K562 (cell line): ENCODE measurements around the gene DPP8. TPM values are rescaled to one million over a fixed set of nuclear protein-coding genes. Genes with fewer than 3 reads are reported as not detected.

Experiments used
- ARID1B ChIP-seq: fragments of 450-650 bp; IDR thresholded peaks from 2 replicates; pipeline ENCODE4 v1.6.1; 2016; ENCODE audit warnings: antibody characterized with exemption, mild to moderate bottlenecking, inconsistent platforms
- ARID4B ChIP-seq: sonication (generic); formaldehyde crosslinking; IDR thresholded peaks from 2 replicates; pipeline ENCODE4 v1.8.0; 2022; ENCODE audit warnings: mild to moderate bottlenecking, missing genetic modification reagents
- CHAMP1 ChIP-seq: fragments of 450-650 bp; IDR thresholded peaks from 2 replicates; pipeline ENCODE4 v1.6.1; 2016; ENCODE audit warnings: mild to moderate bottlenecking
- DLX4 ChIP-seq: fragments of 250-450 bp; sonication (Bioruptor Pico); IDR thresholded peaks from 2 replicates; pipeline ENCODE4 v1.6.1; 2021; ENCODE audit warnings: mild to moderate bottlenecking
- HIVEP1 ChIP-seq: fragments of 250-450 bp; sonication (Bioruptor Pico); IDR thresholded peaks from 2 replicates; pipeline ENCODE4 v1.4.0; 2020; ENCODE audit warnings: mild to moderate bottlenecking
- ILK ChIP-seq: fragments of 450-650 bp; IDR thresholded peaks from 2 replicates; pipeline ENCODE4 v1.6.1; 2016; ENCODE audit warnings: missing genetic modification characterization, low read depth, mild to moderate bottlenecking, missing compliant biosample characterization, moderate library complexity, borderline replicate concordance
- KLF10 ChIP-seq: fragments of 250-450 bp; sonication (Bioruptor Pico); IDR thresholded peaks from 2 replicates; pipeline ENCODE4 v1.6.1; 2021; ENCODE audit warnings: matching md5 sums
- MCM7 ChIP-seq, 2 experiments: fragments of 450-650 bp; IDR thresholded peaks; 2 replicates each; pipeline ENCODE4 v1.6.1; 2016 to 2018
- MLX ChIP-seq, 2 experiments: fragments of 450-650 bp in 1 of 2; sonication (generic) in 1 of 2; formaldehyde crosslinking; conservative IDR thresholded peaks; 2 replicates each; pipeline versions ENCODE4 v1.4.0 to v1.8.1; 2020 to 2022; ENCODE audit warnings: mild to moderate bottlenecking in 1 of 2, missing genetic modification reagents in 1 of 2
- NCOA1 ChIP-seq: fragments of 450-650 bp; IDR thresholded peaks from 2 replicates; pipeline ENCODE4 v1.6.1; 2016; ENCODE audit warnings: low read depth
- NCOA4 ChIP-seq: fragments of 450-650 bp; IDR thresholded peaks from 2 replicates; pipeline ENCODE4 v1.6.1; 2018; ENCODE audit warnings: mild to moderate bottlenecking; ENCODE audit not compliant: partially characterized antibody
- PTBP1 ChIP-seq: fragments of 200-400 bp; formaldehyde crosslinking; IDR thresholded peaks from 2 replicates; pipeline ENCODE4 v1.6.1; 2017; ENCODE audit warnings: low read depth, low read length
- RNF2 ChIP-seq: sonication (generic); IDR thresholded peaks from 2 replicates; pipeline ENCODE4 v1.6.1; 2016
- SREBF1 ChIP-seq: fragments of 150-350 bp; IDR thresholded peaks from 2 replicates; pipeline ENCODE4 v1.6.1; 2014; ENCODE audit warnings: antibody characterized with exemption, low read depth, low read length, borderline replicate concordance
- TRIM25 ChIP-seq: fragments of 450-650 bp; IDR thresholded peaks from 2 replicates; pipeline ENCODE4 v1.7.0; 2016; ENCODE audit warnings: borderline replicate concordance
- USF1 ChIP-seq: sonication (generic); formaldehyde crosslinking; IDR thresholded peaks from 2 replicates; pipeline ENCODE4 v1.9.0; 2022; ENCODE audit warnings: mild to moderate bottlenecking, missing genetic modification reagents
- ZNF384 ChIP-seq: IDR thresholded peaks from 2 replicates; pipeline ENCODE4 v1.6.1; 2012; ENCODE audit warnings: low read depth, low read length, improper control_type of control experiment
- polyA plus RNA-seq, 8 experiments: library from polyadenylated mRNA; depleted of rRNA in 4 of 8; stranded (reverse) in 5 of 8; unstranded in 3 of 8; fragments of >200 nt; fragmentation: Nextera tagmentation in 2 of 8; fragmentation: Illumina TruSeq in 1 of 8; extraction: Ambion mirVana in 2 of 8; extraction: Trizol in 1 of 8; gene quantifications; 2 replicates each; pipeline versions ENCODE4 v1.2.1 to v1.2.3, GENCODE V29; 2011 to 2014; ENCODE audit warnings: inconsistent platforms in 1 of 8, missing spikeins in 1 of 8
- total RNA-seq, 7 experiments: library from RNA; depleted of rRNA in 6 of 7; stranded (reverse); fragments of >200 nt in 6 of 7; fragmentation: Illumina TruSeq in 2 of 7; extraction: Trizol in 2 of 7; gene quantifications; 2 replicates each; pipeline versions ENCODE4 v1.2.1 to v1.2.3, GENCODE V29; 2011 to 2021; ENCODE audit warnings: low replicate concordance in 1 of 7

The DPP8 gene
- total and polyA plus RNA-seq, 9 of the 15 experiments (the other 6 are each of a cell fraction or from before 2014, with no cell fraction given), result 5.5 to 36.7 (median 20.7) TPM

- TF ChIP-seq MLX (CRISPR knock-in tag; conservative IDR thresholded peaks at IDR 0.05) (no peak), HIVEP1 (CRISPR knock-in tag) (no peak), ARID4B (peak; percentile 98), PTBP1 (no peak), NCOA1 (peak; percentile 62), USF1 (CRISPR knock-in tag) (no peak), SREBF1 (no peak), ZNF384 (peak; percentile 43; the same call in 1 of the 2 replicates), DLX4 (CRISPR knock-in tag) (no peak), CHAMP1 (peak; percentile 83), MCM7 (IDR thresholded peaks at IDR 0.05) (no peak), NCOA4 (no peak), KLF10 (CRISPR knock-in tag) (no peak), ARID1B (peak; percentile 17; the same call in 1 of the 2 replicates), RNF2 (peak; percentile 63), ILK (tag) (no peak), TRIM25 (no peak)
These were observed at the start of gene DPP8 (continued) for GRCh38 chr15:65516997-65517865.
